Activated CD4-positive, alpha-beta T cell treated with anti-CD3 and anti-CD28 coated beads, Interleukin-2, amount 10 ng/mL, durations not matched to agents 24 days and 14 days (primary cell): ENCODE results near the gene ZNF236. TPM values are rescaled to one million over a fixed set of nuclear protein-coding genes. Genes with fewer than 3 reads are reported as not detected.
A peak's percentile ranks its signal among the peaks of the same experiment; 100 is the strongest.

ENCODE experiments used
- DNase-seq: peaks from one replicate; pipeline ENCODE4 v3.0.0; 2022
- H3K27ac Mint-ChIP-seq: one replicate; pipeline ENCODE4 v1.8.0; 2022; ENCODE audit warnings: mild to moderate bottlenecking, mixed read lengths
- H3K27me3 Mint-ChIP-seq: one replicate; pipeline ENCODE4 v1.8.0; 2022; ENCODE audit warnings: mixed read lengths
- H3K36me3 Mint-ChIP-seq: one replicate; pipeline ENCODE4 v1.8.0; 2022; ENCODE audit warnings: low read depth, mild to moderate bottlenecking, mixed read lengths
- H3K4me1 Mint-ChIP-seq: one replicate; pipeline ENCODE4 v1.8.0; 2021; ENCODE audit warnings: mixed read lengths
- H3K4me3 Mint-ChIP-seq: one replicate; pipeline ENCODE4 v1.8.0; 2022; ENCODE audit warnings: mild to moderate bottlenecking, moderate library complexity, mixed read lengths
- H3K9me3 Mint-ChIP-seq: one replicate; pipeline ENCODE4 v1.8.0; 2021; ENCODE audit warnings: mixed read lengths
- intact Hi-C: fragments of 100-400 bp; cut with micrococcal nuclease; formaldehyde crosslinking; loops from one replicate; pipeline ENCODE4 v1.15.1; 2023
- total RNA-seq: library from RNA; stranded (reverse); gene quantifications from 2 replicates; pipeline ENCODE4 v1.2.3, GENCODE V29; 2022

Gene ZNF236
- total RNA-seq, 1 donor from 2014 or later, result 17.5 TPM

GRCh38 chr18:76995896-76996295 lies 173.5 kb downstream of the ZNF236 start:
- H3K36me3 Mint-ChIP-seq, result no peaks in the 10 kb centered on the region
- no peak overlapping the region for H3K27ac Mint-ChIP-seq
- H3K9me3 Mint-ChIP-seq, result no peaks in the 10 kb centered on the region
- peaks cover 11% of the 10 kb centered on the region for H3K4me1 Mint-ChIP-seq
- no peak overlapping the region for H3K4me3 Mint-ChIP-seq
- H3K27me3 Mint-ChIP-seq, result peaks cover 15% of the 10 kb centered on the region
- intact Hi-C loops, result no loop called here
- DNase-seq, result no peak

DNA sequence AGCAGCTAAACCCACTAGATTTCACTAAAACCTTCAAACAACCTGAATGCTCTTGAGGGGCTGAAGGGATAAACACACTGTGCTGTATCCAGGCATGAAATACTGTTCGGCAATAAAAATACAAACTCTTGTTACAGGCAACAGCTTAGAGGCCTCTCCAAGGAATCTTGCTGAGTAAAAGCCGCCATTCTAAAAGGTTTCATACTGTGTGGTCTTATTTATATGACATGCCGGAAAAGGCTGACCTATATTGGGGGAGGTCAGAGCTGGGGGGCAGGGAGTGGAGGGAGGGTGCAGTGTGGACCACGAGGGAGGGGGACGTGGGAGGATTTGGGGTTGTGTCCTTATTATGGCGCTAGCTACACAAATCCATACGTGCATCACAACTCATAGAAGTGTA lies 174.1 kb downstream of the ZNF236 start:
- peaks cover 15% of the 10 kb centered on the region for H3K27me3 Mint-ChIP-seq
- peaks cover 11% of the 10 kb centered on the region for H3K4me1 Mint-ChIP-seq
- no peak overlapping the region for H3K4me3 Mint-ChIP-seq
- DNase-seq, result no peak
- H3K9me3 Mint-ChIP-seq, result no peaks in the 10 kb centered on the region
- no peak overlapping the region for H3K27ac Mint-ChIP-seq
- intact Hi-C loops, result no loop called here
- no peaks in the 10 kb centered on the region for H3K36me3 Mint-ChIP-seq

GRCh38 chr18:76997951-76998808 lies 175.8 kb downstream of the ZNF236 start:
- no peaks in the 10 kb centered on the region for H3K36me3 Mint-ChIP-seq
- intact Hi-C loops, result no loop called here
- no peak overlapping the region for H3K27ac Mint-ChIP-seq
- peaks cover 15% of the 10 kb centered on the region for H3K27me3 Mint-ChIP-seq
- H3K4me3 Mint-ChIP-seq, result no peak overlapping the region
- H3K9me3 Mint-ChIP-seq, result no peaks in the 10 kb centered on the region
- H3K4me1 Mint-ChIP-seq, result peaks cover 16% of the 10 kb centered on the region
- no peak for DNase-seq

DNA sequence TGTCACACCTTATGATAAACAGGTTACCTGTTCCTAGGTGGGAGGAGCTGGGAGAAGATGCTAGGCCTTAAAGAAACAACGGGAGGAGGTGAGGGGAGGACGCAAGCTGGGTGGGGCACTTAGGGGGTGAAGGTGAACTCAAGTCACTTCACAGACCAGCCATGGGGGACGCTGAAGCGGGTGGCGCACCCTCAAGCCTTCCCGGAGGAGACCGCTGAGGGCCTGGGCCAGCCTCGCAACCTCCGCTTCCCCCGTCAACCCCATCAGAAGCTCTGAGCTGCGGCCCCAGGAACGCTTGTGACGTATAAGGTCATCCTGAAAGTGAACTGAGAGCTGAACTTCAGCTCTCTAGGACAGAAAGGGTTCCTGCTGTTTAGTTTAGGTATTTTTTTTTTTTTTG lies 176.7 kb downstream of the ZNF236 start:
- H3K36me3 Mint-ChIP-seq, result no peaks in the 10 kb centered on the region
- no peak for DNase-seq
- H3K27ac Mint-ChIP-seq, result no peak overlapping the region
- peaks cover 20% of the 10 kb centered on the region for H3K4me1 Mint-ChIP-seq
- H3K4me3 Mint-ChIP-seq, result no peak overlapping the region
- H3K27me3 Mint-ChIP-seq, result peaks cover 13% of the 10 kb centered on the region
- intact Hi-C loops, result no loop called here
- no peaks in the 10 kb centered on the region for H3K9me3 Mint-ChIP-seq

GRCh38 chr18:77000527-77000926 lies 178.2 kb downstream of the ZNF236 start:
- Mint-ChIP-seq H3K27me3 (peaks cover 4% of the 10 kb centered on the region), H3K4me1 (peaks cover 31% of the 10 kb centered on the region), H3K27ac (no peak overlapping the region), H3K36me3 (no peaks in the 10 kb centered on the region), H3K9me3 (no peaks in the 10 kb centered on the region), H3K4me3 (no peak overlapping the region)
- intact Hi-C loops, result loop anchor here (1.0 to 5.0 kb wide), 5 partner anchors 55 to 651 kb away; partner anchors contain the start of gene MBP
- DNase-seq, result peak; percentile 83

GRCh38 chr18:77001041-77001440 lies 178.7 kb downstream of the ZNF236 start:
- H3K4me1 Mint-ChIP-seq, result peaks cover 29% of the 10 kb centered on the region
- H3K36me3 Mint-ChIP-seq, result peaks cover 4% of the 10 kb centered on the region
- H3K4me3 Mint-ChIP-seq, result no peak overlapping the region
- no peak overlapping the region for H3K27ac Mint-ChIP-seq
- no peaks in the 10 kb centered on the region for H3K27me3 Mint-ChIP-seq
- DNase-seq, result no peak
- no peaks in the 10 kb centered on the region for H3K9me3 Mint-ChIP-seq
- intact Hi-C loops, result loop anchor here (5.0 kb wide), 1 partner anchor 131 kb away; the partner anchor contains the start of gene MBP

GRCh38 chr18:77001979-77002378 lies 179.6 kb downstream of the ZNF236 start:
- peaks cover 8% of the 10 kb centered on the region for H3K36me3 Mint-ChIP-seq
- no peaks in the 10 kb centered on the region for H3K27me3 Mint-ChIP-seq
- H3K27ac Mint-ChIP-seq, result peak overlapping the region; percentile 12
- H3K4me3 Mint-ChIP-seq, result no peak overlapping the region
- H3K4me1 Mint-ChIP-seq, result peaks cover 31% of the 10 kb centered on the region
- H3K9me3 Mint-ChIP-seq, result no peaks in the 10 kb centered on the region
- DNase-seq, result no peak
- intact Hi-C loops, result loop anchor here (5.0 kb wide), 1 partner anchor 130 kb away; the partner anchor contains the start of gene MBP

GRCh38 chr18:77002496-77002895 lies 180.1 kb downstream of the ZNF236 start:
- Mint-ChIP-seq H3K4me3 (no peak overlapping the region), H3K4me1 (peaks cover 31% of the 10 kb centered on the region), H3K36me3 (peaks cover 8% of the 10 kb centered on the region), H3K27me3 (no peaks in the 10 kb centered on the region), H3K27ac (no peak overlapping the region), H3K9me3 (no peaks in the 10 kb centered on the region)
- intact Hi-C loops, result loop anchor here (5.0 kb wide), 1 partner anchor 130 kb away; the partner anchor contains the start of gene MBP
- no peak for DNase-seq

- Mint-ChIP-seq H3K27me3 (no peaks in the 10 kb centered on the region), H3K36me3 (peaks cover 8% of the 10 kb centered on the region), H3K9me3 (no peaks in the 10 kb centered on the region), H3K27ac (no peak overlapping the region), H3K4me3 (no peak overlapping the region), H3K4me1 (peaks cover 31% of the 10 kb centered on the region)
- intact Hi-C loops, result loop anchor here (5.0 kb wide), 1 partner anchor 129 kb away; the partner anchor contains the start of gene MBP
- no peak for DNase-seq
These were observed 181.0 kb downstream of the ZNF236 start for GRCh38 chr18:77003316-77003715.

GRCh38 chr18:77004555-77005380 lies 182.4 kb downstream of the ZNF236 start:
- H3K27me3 Mint-ChIP-seq, result no peaks in the 10 kb centered on the region
- peaks cover 29% of the 10 kb centered on the region for H3K4me1 Mint-ChIP-seq
- peak overlapping the region; percentile 66 for H3K4me3 Mint-ChIP-seq
- H3K9me3 Mint-ChIP-seq, result no peaks in the 10 kb centered on the region
- intact Hi-C loops, result loop anchor here (5.0 kb wide), 1 partner anchor 128 kb away; the partner anchor contains the start of gene MBP
- H3K36me3 Mint-ChIP-seq, result peaks cover 11% of the 10 kb centered on the region
- DNase-seq, result peak; percentile 71
- peak overlapping the region; percentile 37 for H3K27ac Mint-ChIP-seq

- Mint-ChIP-seq H3K9me3 (no peaks in the 10 kb centered on the region), H3K4me3 (no peak overlapping the region), H3K4me1 (peaks cover 24% of the 10 kb centered on the region), H3K27me3 (no peaks in the 10 kb centered on the region), H3K36me3 (peaks cover 13% of the 10 kb centered on the region), H3K27ac (no peak overlapping the region)
- intact Hi-C loops, result no loop called here
- DNase-seq, result no peak
These were observed 183.4 kb downstream of the ZNF236 start for GRCh38 chr18:77005651-77006195.

DNA sequence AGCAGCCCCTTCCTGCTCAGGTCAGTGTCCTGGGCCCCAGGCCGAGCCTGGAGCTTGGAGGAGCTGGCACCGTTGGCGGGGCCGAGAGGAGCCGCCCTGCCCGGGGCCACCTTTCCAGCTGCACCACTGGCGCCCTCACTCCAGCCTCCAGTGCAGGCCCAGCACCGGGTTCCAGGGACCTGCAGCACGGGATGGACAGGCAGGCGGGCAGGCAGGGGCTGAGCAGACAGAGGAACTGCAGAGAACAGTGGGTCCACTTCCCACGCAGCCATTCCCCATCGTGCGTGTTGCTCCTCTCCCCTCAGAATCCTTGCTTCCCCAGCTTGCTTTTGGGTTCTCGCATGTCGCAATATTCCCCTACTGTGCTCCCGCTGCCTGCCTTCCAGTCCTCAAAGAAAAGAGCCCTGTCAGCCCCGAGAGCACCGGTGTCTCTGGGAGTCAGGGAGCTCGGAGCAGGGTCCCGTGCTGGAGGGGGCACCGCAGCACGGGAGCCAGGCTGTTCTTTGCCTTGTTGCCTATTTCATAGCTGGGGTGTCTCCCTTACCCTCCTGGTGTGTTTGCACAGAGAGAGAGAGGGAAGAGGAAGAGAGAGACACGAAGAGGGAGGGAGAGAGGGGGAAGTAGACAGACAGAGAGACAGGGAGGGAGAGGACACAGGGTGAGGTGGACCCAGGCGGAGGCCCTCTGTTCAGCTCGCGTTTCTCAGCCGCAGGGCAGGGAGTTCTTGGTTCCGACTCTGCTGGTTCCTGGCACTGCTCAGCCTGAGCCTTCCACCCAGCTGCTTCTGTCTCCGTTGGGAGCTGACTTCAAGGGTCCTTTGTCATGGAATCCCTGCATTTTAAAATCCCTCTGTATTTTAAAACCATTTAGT lies 184.2 kb downstream of the ZNF236 start:
- no peak overlapping the region for H3K4me3 Mint-ChIP-seq
- H3K9me3 Mint-ChIP-seq, result no peaks in the 10 kb centered on the region
- DNase-seq, result no peak
- intact Hi-C loops, result no loop called here
- peak overlapping the region; percentile 11 for H3K27ac Mint-ChIP-seq
- H3K36me3 Mint-ChIP-seq, result peaks cover 16% of the 10 kb centered on the region
- no peaks in the 10 kb centered on the region for H3K27me3 Mint-ChIP-seq
- peaks cover 24% of the 10 kb centered on the region for H3K4me1 Mint-ChIP-seq

GRCh38 chr18:77007251-77007650 lies 184.9 kb downstream of the ZNF236 start:
- DNase-seq, result no peak
- Mint-ChIP-seq H3K27ac (peak overlapping the region; percentile 0), H3K4me3 (no peak overlapping the region), H3K27me3 (no peaks in the 10 kb centered on the region), H3K36me3 (peaks cover 22% of the 10 kb centered on the region), H3K4me1 (peaks cover 26% of the 10 kb centered on the region), H3K9me3 (no peaks in the 10 kb centered on the region)
- intact Hi-C loops, result no loop called here
